ENCODE data around the gene PSME1. TPM values are rescaled to one million over a fixed set of nuclear protein-coding genes. Genes with fewer than 3 reads are reported as not detected.

PSME1 gene
- total and polyA plus RNA-seq, 2 of the 13 experiments (the other 11 are each of a cell fraction or from before 2014, with no cell fraction given), result 159 to 608 TPM

GRCh38 chr14:24093207-24093900 lies 42.6 kb upstream of the PSME1 start (continued):
- TF ChIP-seq ZNF549 (CRISPR knock-in tag; IDR thresholded peaks at IDR 0.05) (no peak), ZBTB7A (CRISPR knock-in tag; IDR thresholded peaks at IDR 0.05) (no peak), MED1 (CRISPR knock-in tag; IDR thresholded peaks at IDR 0.05) (no peak), ZNF564 (CRISPR knock-in tag; IDR thresholded peaks at IDR 0.05) (no peak), ZNF292 (CRISPR knock-in tag; IDR thresholded peaks at IDR 0.05; ENCODE audit: borderline replicate concordance, low read depth) (0 out of 2 replicates have a peak, but pooled peaks have one; percentile 0), ZNF720 (CRISPR knock-in tag; IDR thresholded peaks at IDR 0.05) (0 out of 2 replicates have a peak, but pooled peaks have one; percentile 14), ZNF772 (CRISPR knock-in tag; IDR thresholded peaks at IDR 0.05) (no peak), CERS6 (CRISPR knock-in tag; IDR thresholded peaks at IDR 0.05) (0 out of 2 replicates have a peak, but pooled peaks have one; percentile 53), SIN3A (IDR thresholded peaks at IDR 0.05; ENCODE audit: borderline replicate concordance, low read depth, low read length) (no peak), STAT5B (CRISPR knock-in tag; IDR thresholded peaks at IDR 0.05) (no peak), ETV6 (CRISPR knock-in tag; conservative IDR thresholded peaks at IDR 0.05) (no peak), KLF11 (CRISPR knock-in tag; IDR thresholded peaks at IDR 0.05) (no peak), FOXO1 (CRISPR knock-in tag; IDR thresholded peaks at IDR 0.05) (no peak), FLYWCH1 (CRISPR knock-in tag; IDR thresholded peaks at IDR 0.05) (no peak), ZNF17 (CRISPR knock-in tag; IDR thresholded peaks at IDR 0.05) (no peak), PAXIP1 (CRISPR knock-in tag; conservative IDR thresholded peaks at IDR 0.05) (no peak), HMGA1 (CRISPR knock-in tag; conservative IDR thresholded peaks at IDR 0.05) (no peak), ZNF616 (CRISPR knock-in tag; IDR thresholded peaks at IDR 0.05; ENCODE audit: low read depth) (no peak), REXO4 (CRISPR knock-in tag; IDR thresholded peaks at IDR 0.05; ENCODE audit: borderline replicate concordance) (no peak), SMARCC2 (IDR thresholded peaks at IDR 0.05) (no peak), RFXANK (CRISPR knock-in tag; IDR thresholded peaks at IDR 0.05) (no peak), CEBPG (CRISPR knock-in tag; IDR thresholded peaks at IDR 0.05) (no peak), SRSF9 (IDR thresholded peaks at IDR 0.05; ENCODE audit: borderline replicate concordance, insufficient read depth, low read depth, low read length, poor library complexity, severe bottlenecking) (no peak), SMAD9 (CRISPR knock-in tag; IDR thresholded peaks at IDR 0.05) (no peak), SP1 (IDR thresholded peaks at IDR 0.05) (no peak), SP1 (CRISPR knock-in tag; IDR thresholded peaks at IDR 0.05) (no peak), CENPT (CRISPR knock-in tag; IDR thresholded peaks at IDR 0.05; ENCODE audit: low read depth) (no peak), ZNF788 (CRISPR knock-in tag; IDR thresholded peaks at IDR 0.05; ENCODE audit: borderline replicate concordance) (no peak), SOX13 (IDR thresholded peaks at IDR 0.05) (no peak), SOX13 (CRISPR knock-in tag; conservative IDR thresholded peaks at IDR 0.05 in 1 of 2, IDR thresholded peaks at IDR 0.05 in 1 of 2) (0 out of 4 replicates have a peak, but pooled peaks of 1 of the 2 experiments have one; percentile 36), CHCHD3 (CRISPR knock-in tag; IDR thresholded peaks at IDR 0.05) (peak; percentile 43; the same call in 1 of the 2 replicates)

Data from HepG2 (cell line).